ENCODE results near the gene SEPTIN1. TPM values are rescaled to one million over a fixed set of nuclear protein-coding genes. Genes with fewer than 3 reads are reported as not detected.

SEPTIN1 gene
- total and polyA plus RNA-seq, 2 donors (not counting 3 experiments of a cell fraction or from before 2014, with no cell fraction given), result 0.07 to 0.75 TPM

DNA sequence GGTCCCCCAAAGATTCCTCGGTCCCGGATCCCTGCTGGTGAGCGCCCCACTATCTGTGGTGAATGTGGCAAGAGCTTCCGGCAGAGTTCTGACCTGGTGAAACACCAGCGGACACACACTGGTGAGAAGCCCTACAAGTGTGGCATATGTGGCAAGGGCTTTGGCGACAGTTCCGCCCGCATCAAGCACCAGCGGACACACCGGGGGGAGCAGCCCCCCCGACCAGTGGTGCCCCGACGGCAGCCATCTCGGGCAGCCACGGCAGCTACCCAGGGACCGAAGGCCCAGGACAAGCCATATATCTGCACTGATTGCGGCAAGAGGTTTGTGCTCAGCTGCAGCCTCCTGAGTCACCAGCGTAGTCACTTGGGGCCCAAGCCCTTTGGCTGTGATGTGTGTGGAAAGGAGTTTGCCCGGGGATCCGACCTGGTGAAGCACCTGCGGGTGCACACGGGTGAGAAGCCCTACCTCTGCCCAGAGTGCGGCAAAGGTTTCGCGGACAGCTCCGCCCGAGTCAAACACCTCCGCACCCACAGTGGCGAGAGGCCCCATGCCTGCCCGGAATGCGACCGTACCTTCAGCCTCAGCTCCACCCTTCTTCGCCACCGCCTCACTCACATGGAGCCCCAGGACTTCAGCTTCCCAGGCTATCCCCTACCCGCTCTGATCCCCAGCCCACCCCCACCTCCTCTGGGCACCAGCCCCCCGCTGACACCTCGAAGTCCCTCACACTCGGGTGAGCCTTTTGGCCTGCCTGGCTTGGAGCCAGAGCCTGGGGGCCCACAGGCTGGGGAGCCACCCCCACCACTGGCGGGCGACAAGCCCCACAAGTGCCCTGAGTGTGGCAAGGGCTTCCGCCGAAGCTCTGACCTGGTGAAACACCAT is 15.7 kb upstream of the SEPTIN1 start:
- Histone ChIP-seq H3K27ac (ENCODE audit: insufficient read depth, low read depth, low read length) (no peak overlapping the region), H4K20me1 (replicated peaks; ENCODE audit: control insufficient read depth, extremely low read depth, insufficient read depth, low read length) (no peaks in the 10 kb centered on the region), H3K27me3 (ENCODE audit: control insufficient read depth in 2 of 2, insufficient read depth in 2 of 2, low read length in 2 of 2) (no peaks in the 10 kb centered on the region), H3K4me1 (ENCODE audit: control insufficient read depth, extremely low read depth, insufficient read depth, low read length) (peaks cover 21% of the 10 kb centered on the region), H3K79me2 (ENCODE audit: control insufficient read depth, insufficient read depth, low read length) (peaks cover 9% of the 10 kb centered on the region), H3K36me3 (ENCODE audit: control insufficient read depth in 2 of 2, extremely low read depth in 1 of 2, insufficient read depth in 2 of 2, low read length in 2 of 2) (peaks cover 0 to 19% of the 10 kb centered on the region in 2 experiments), H3K4me3 (replicated peaks in 1 of 3; ENCODE audit: insufficient read depth in 1 of 3, low read depth in 1 of 3, low read length in 3 of 3) (no peak overlapping the region), H2AFZ (ENCODE audit: low read depth, low read length) (no peak overlapping the region), H3K4me2 (ENCODE audit: insufficient read depth, low read length) (no peak overlapping the region), H3K9me3 (replicated peaks; ENCODE audit: control insufficient read depth, insufficient read depth, low read length) (no peaks in the 10 kb centered on the region), H3K9ac (replicated peaks; ENCODE audit: extremely low read depth, insufficient read depth, low read length) (no peak overlapping the region), H3K9me1 (replicated peaks; ENCODE audit: control insufficient read depth, extremely low read depth, insufficient read depth, low read length) (no peaks in the 10 kb centered on the region)
- ChIA-PET CTCF (no interaction called here), POLR2A (interaction anchor here (0.6 kb wide), 1 partner anchor 41 kb away, joined by 3 read pairs; no protein-coding TSS in a partner anchor)
- no peak for DNase-seq (ENCODE audit: low read depth, low spot score)
- intact Hi-C loops (cut with micrococcal nuclease), result no loop called here
- dilution Hi-C loops (cut with MboI; ENCODE audit: extremely low pct_ligation_motif_present, low sequenced_read_pairs), result no loop called here
- BruUV-seq (replicated peaks), result no TSS peak
- no peak for FAIRE-seq
- TF ChIP-seq, protein P1, sequence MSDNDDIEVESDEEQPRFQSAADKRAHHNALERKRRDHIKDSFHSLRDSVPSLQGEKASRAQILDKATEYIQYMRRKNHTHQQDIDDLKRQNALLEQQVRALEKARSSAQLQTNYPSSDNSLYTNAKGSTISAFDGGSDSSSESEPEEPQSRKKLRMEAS (IDR thresholded peaks at IDR 0.05; ENCODE audit: insufficient read depth, insufficient read length), result no peak
- TF ChIP-seq JUN (IDR thresholded peaks at IDR 0.05; ENCODE audit: borderline replicate concordance, insufficient read depth, insufficient read length, low read depth), result no peak
- TF ChIP-seq POLR2AphosphoS5 (IDR thresholded peaks at IDR 0.05; ENCODE audit: insufficient read depth, low read depth, low read length), result no peak
- no peak for TF ChIP-seq POLR2A (IDR thresholded peaks at IDR 0.05; ENCODE audit: low read depth, low read length)
- no peak for TF ChIP-seq GATA2 (IDR thresholded peaks at IDR 0.05; ENCODE audit: insufficient read depth, insufficient read length, low read depth, low read length)
- TF ChIP-seq MYC (IDR thresholded peaks at IDR 0.05; ENCODE audit: low read depth, low read length), result no peak
- TF ChIP-seq FOS (IDR thresholded peaks at IDR 0.05; ENCODE audit: borderline replicate concordance, insufficient read depth, low read length), result no peak
- TF ChIP-seq, protein P2, sequence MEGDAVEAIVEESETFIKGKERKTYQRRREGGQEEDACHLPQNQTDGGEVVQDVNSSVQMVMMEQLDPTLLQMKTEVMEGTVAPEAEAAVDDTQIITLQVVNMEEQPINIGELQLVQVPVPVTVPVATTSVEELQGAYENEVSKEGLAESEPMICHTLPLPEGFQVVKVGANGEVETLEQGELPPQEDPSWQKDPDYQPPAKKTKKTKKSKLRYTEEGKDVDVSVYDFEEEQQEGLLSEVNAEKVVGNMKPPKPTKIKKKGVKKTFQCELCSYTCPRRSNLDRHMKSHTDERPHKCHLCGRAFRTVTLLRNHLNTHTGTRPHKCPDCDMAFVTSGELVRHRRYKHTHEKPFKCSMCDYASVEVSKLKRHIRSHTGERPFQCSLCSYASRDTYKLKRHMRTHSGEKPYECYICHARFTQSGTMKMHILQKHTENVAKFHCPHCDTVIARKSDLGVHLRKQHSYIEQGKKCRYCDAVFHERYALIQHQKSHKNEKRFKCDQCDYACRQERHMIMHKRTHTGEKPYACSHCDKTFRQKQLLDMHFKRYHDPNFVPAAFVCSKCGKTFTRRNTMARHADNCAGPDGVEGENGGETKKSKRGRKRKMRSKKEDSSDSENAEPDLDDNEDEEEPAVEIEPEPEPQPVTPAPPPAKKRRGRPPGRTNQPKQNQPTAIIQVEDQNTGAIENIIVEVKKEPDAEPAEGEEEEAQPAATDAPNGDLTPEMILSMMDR (IDR thresholded peaks at IDR 0.05; ENCODE audit: extremely low read depth in 1 of 2, insufficient read depth in 1 of 2, low read depth in 1 of 2, low read length in 2 of 2), result no peak
- no peak for TF ChIP-seq EZH2 (IDR thresholded peaks at IDR 0.05; ENCODE audit: borderline replicate concordance, low read depth, low read length, severe bottlenecking)

Measured in endothelial cell of umbilical vein (primary cell).